Activated CD4-positive, alpha-beta T cell treated with anti-CD3 and anti-CD28 coated beads for 1 hour (primary cell): ENCODE data around the gene EIF3L.

Experiments used
- DNase-seq: peaks from one replicate; pipeline ENCODE4 v3.0.0-alpha.2; 2020

Gene EIF3L

DNA sequence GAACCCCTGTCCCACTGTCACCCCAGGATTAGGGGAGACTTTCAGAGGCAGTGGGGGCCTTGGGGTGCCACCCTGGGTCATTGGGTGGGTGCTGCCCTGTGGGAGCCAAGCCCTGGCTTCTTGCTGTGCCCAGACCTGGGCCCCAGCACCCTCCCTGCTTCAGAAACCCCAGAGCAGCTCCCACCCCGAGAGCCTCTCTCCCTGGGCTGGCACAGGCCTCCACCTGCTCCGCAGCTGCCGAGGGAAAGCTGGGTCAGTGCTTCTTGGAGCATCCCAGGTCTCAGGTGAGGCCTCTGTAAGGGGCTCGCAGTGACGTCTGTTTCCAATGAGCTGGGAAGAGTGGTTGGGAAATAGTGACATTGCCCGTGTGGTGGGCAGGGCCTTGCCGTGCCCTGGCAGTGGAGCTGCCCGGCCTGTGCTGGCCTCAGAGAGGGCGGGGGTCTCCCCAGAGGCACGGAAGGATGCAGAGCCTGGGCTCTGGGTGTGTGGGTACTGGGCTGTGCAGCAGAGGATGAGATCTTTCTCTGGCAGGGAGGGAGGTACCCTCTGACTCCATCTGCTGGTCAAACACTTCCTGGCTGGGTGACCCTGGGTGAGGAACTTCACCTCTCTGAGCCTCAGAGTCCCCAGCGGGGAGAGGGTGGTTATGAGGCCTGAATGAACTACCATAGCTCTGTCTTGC, 81.2 kb downstream of the EIF3L start:
- no peak for DNase-seq

- DNase-seq, result no peak
These were observed 81.8 kb downstream of the EIF3L start for GRCh38 chr22:37930952-37931440.

DNA sequence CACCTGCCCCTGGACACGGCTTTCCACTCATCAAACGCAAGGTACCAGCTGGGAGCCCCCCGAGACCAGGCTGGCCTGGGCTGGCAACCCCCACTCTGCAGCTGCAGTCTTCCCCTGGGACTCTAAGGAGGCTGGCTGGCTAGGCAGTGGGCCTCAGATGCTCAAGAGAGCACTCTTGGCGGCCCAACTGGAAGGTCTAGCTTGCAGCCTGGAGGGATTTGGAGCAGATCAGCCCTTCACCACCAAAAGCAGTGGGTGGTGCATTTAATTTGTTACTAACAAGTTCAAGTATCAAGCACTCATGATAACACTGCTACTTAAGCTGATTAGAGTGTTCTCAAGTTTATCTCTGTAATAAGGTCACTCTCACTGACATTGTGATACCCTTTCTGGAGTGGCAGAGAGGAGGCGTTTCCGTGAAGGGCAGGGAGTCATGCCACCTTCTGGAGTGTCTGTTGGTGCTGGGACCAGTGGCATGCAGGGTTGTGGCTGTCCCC, 82.7 kb downstream of the EIF3L start:
- DNase-seq, result no peak

DNA sequence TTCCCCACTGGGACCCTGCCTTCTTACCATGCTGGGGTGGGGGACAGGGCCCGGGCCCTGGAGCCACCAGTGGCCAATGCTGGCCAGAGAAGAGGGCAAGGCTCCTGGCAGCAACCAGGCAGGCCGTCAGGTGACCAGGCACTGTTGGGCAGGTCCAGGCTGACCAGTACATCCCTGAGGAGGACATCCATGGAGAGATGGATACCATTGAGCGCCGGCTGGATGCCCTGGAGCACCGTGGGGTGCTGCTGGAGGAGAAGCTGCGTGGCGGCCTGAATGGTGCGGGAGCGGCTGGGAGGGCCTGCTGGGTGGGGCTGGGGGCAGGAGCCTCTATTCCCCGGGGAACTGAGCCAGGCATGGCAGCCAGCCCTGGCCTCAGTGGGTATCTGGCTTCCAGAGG, 83.2 kb downstream of the EIF3L start:
- no peak for DNase-seq

- DNase-seq, result no peak
These were observed 83.8 kb downstream of the EIF3L start for GRCh38 chr22:37932821-37933578.

DNA sequence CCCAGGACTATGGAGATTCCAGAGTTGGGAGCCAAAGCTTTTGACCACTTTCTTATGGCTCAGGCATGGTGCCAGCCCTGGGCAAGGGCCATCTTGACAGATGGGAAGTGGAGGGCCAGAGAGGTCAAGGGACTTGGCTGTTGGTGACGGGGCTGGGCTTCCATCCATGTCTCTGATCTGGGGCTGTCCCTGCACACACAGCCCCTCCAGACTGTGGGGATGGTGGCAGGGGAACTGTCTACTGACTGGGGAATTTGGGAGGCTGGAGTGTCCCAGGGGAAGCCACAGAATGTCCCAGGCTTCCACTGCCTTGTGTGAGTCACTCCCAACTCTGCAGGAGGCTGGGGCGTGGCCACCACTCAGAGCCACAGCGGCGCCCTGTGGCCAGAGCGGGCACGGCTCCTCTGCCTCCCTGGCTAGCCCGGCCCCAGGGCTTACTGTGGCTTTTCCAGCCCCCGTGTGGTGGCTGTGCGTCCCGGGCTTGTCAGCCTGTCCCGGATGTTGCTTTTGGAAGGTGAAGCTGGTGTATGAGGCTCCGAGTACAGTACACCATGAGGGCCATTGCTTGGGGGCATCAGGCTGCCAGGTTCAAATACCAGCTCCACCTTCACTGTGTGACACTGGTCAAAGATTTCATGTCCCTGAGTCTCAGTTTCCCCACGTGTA, 84.6 kb downstream of the EIF3L start:
- peak; percentile 71 for DNase-seq
